Measurements from ENCODE around the gene TPO.

- no peak for TF ChIP-seq CTCF (IDR thresholded peaks at IDR 0.05)
- TF ChIP-seq POLR2A (IDR thresholded peaks at IDR 0.05) = no peak
- no peak for TF ChIP-seq POLR2AphosphoS5 (IDR thresholded peaks at IDR 0.05)
Observed at GRCh38 chr2:1394709-1395408, 18.4 kb upstream of the TPO start.
